Fibroblast of villous mesenchyme (primary cell): ENCODE results near the gene CIITA. TPM values are rescaled to one million over a fixed set of nuclear protein-coding genes. Genes with fewer than 3 reads are reported as not detected.

ENCODE experiments used
- DNase-seq: peaks from one replicate; pipeline ENCODE4 v3.0.0-alpha.2; 2010; ENCODE audit warnings: low read depth
- H3K4me3 ChIP-seq: 2 replicates; pipeline ENCODE4 v1.5.1; 2011; ENCODE audit warnings: low read depth, mild to moderate bottlenecking, low read length
- total RNA-seq: library from RNA; depleted of rRNA; stranded (reverse); fragments of >200 nt; gene quantifications from 2 replicates; pipeline ENCODE4 v1.2.3, GENCODE V29; 2012
- TF ChIP-seq, protein P1 (sequence below): IDR thresholded peaks from 2 replicates; pipeline ENCODE4 v1.5.1; 2012; ENCODE audit warnings: low read depth, mild to moderate bottlenecking, low read length; ENCODE audit not compliant: insufficient read depth

The CIITA gene
- total RNA-seq, 1 donor = under 0.01 TPM

DNA sequence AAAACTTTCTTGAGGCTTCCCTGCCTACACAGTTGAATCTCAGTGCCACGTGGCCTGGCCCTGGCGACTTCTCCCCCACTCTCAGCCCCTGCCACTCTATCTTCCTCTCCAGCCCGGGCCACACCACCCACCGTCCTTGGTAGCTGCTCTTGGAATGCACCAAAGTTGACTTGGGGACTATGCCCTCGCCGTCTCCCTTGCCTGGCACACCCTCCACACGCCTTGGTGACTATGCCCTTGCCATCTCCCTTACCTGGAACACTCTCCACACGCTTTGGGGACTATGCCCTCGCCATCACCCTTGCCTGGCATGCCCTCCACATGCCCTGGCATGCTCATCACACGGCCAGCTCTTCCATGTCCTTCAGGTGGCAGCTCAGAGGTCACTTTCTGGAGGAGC is 42.9 kb upstream of the CIITA start:
- no peak for DNase-seq
- TF ChIP-seq, protein P1, sequence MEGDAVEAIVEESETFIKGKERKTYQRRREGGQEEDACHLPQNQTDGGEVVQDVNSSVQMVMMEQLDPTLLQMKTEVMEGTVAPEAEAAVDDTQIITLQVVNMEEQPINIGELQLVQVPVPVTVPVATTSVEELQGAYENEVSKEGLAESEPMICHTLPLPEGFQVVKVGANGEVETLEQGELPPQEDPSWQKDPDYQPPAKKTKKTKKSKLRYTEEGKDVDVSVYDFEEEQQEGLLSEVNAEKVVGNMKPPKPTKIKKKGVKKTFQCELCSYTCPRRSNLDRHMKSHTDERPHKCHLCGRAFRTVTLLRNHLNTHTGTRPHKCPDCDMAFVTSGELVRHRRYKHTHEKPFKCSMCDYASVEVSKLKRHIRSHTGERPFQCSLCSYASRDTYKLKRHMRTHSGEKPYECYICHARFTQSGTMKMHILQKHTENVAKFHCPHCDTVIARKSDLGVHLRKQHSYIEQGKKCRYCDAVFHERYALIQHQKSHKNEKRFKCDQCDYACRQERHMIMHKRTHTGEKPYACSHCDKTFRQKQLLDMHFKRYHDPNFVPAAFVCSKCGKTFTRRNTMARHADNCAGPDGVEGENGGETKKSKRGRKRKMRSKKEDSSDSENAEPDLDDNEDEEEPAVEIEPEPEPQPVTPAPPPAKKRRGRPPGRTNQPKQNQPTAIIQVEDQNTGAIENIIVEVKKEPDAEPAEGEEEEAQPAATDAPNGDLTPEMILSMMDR = no peak
- no peak overlapping the region for H3K4me3 ChIP-seq

DNA sequence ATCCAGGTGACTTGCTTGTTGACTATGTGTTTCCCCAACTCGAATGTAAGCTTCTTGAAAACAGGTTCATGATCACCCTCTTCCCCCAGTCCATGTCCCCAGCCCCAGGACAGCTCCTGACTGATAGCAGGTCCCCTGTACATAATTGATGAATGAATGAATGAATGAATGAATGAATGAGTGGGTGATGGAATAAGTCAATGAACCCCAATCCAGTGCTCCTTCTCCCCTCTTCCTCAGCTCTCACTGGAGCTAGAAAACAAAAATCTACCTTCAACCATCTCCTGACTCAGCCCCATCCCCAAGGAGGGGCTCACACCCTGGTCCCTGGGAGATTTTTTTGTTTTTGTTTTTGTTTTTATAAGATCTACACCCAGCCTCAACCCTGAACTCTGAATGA is 42.2 kb upstream of the CIITA start:
- H3K4me3 ChIP-seq = no peak overlapping the region
- DNase-seq = no peak
- TF ChIP-seq, protein P1 = no peak

DNA sequence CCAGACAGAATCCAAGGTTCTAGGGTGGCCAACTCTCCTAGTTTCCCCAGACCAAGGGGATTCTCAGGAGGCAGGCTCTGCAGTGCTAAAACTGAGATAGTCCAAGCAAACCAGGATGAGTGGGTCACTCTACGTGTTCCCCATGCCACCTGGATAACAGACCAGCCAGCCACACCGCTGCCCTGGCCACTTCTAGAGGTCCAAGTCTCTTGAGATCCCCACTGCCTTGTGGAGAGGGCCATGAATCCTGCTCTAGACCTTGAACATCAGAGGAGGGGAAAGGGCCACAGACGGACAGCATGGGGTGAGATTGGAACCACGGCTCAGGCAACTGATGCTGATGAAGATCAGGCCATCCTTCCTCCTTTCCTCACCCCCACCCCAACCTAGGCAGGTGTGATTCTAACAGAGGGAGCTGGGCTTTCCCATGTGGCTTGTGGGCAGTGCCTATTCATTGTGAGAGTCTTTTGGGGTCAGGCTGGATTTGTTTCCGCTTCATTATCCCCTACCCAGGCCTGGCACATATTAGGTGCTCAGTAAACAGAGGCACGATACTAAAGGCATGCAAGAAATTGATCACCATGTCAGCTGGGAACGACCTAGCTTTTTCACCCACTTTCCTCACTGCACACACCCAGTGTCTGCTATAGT is 41.6 kb upstream of the CIITA start:
- DNase-seq = no peak
- TF ChIP-seq, protein P1 = no peak
- no peak overlapping the region for H3K4me3 ChIP-seq

DNA sequence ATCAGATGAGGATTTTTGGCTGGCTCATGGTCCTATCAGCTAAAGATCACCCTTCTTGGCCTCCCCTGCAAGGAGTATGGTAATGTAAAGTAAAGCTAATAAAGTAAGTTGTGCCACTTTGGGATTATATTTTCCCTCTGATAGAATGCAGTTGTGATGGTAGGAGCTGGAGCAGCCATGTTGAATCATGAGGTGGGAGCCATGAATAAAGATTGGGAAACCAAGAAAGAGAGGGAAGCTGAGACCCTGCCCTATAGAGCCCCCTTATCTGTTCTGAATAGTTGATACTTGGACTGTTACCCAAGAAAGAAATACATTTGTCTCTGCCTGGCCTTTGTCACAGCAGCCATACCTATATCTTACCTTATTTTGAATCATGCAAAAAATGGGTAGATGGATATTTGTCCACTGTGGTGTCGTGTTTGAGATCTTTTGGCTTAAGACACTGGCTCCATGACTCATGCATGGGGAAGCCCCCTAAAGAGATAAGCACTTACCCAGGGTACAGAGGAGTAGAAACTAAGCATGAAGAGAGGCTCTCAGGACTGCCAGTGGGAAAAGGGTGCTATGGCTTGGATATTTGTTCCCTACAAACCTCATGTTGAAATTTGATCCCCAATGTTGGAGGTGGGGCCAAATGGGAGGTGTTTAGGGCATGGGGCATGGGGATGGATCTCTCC is 40.7 kb upstream of the CIITA start:
- DNase-seq = no peak
- TF ChIP-seq, protein P1 = no peak
- no peak overlapping the region for H3K4me3 ChIP-seq

DNA sequence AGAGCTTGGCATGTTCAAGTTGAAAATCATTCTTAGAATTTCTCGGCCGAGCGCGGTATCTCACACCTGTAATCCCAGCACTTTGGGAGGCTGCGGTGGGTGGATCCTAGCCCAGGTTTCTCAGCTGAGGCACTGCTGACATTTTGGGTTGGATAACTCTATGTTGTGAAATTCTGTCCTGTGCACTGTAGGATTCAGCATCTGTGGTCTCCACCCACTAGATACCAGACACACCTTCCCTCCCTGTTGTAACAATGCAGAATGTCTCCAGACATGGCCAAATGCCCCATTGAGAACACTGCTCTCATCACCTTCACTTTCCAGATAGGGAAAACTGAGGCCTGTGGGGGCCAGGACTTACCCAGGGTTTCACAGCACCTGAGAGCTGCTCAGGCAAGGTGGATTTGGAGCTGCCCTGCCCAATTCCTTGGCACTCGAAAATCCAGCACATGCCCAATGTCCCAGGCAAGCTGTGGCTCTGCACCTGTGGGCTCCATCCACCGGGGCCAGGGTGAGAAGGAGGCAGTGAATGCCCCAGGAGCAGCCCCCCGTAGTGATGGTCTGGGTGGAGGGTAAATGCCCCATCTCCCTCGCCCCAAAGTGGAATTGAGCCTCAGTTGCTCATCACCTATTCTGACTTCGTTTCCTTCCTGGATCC is 38.3 kb upstream of the CIITA start:
- DNase-seq = no peak
- no peak overlapping the region for H3K4me3 ChIP-seq
- TF ChIP-seq, protein P1 = no peak

DNA sequence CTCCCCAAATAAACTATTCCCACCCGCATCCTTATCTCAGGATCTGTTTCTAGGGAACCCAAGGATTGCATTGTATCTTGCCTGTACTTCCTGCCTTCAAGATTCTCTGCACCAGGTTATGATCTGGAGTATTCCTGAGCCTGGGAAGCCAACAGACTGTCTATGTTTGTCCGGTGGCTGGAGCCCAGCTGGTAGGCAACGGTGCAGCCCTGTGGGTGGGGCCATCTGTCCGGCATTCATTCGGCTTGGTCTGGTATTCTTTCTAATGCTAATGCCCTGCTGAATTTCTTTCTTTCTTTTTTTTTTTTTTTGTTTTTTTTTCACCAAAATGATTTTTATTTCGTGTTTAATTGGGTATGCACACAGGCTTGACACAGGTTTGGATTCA is 37.7 kb upstream of the CIITA start:
- TF ChIP-seq, protein P1 = no peak
- DNase-seq = no peak
- no peak overlapping the region for H3K4me3 ChIP-seq
